ENCODE data around the gene SUPT4H1.

GRCh38 chr17:58365185-58365979 is 13.4 kb upstream of the SUPT4H1 start:
- TF ChIP-seq CTCF (conservative IDR thresholded peaks at IDR 0.05) (no peak), EZH2 (IDR thresholded peaks at IDR 0.05; ENCODE audit: low read depth) (no peak)
